ENCODE results near the gene CNP. TPM values are rescaled to one million over a fixed set of nuclear protein-coding genes. Genes with fewer than 3 reads are reported as not detected.
"Not testable (repeated sequence)": the region's sequence is repeated elsewhere in the genome, so short reads cannot be mapped to it uniquely, and the experiment has no call there.

Gene CNP
- total and polyA plus RNA-seq, 2 of the 8 experiments (the other 6 are each of a cell fraction or from before 2014, with no cell fraction given): 21.9 to 60.6 TPM

DNA sequence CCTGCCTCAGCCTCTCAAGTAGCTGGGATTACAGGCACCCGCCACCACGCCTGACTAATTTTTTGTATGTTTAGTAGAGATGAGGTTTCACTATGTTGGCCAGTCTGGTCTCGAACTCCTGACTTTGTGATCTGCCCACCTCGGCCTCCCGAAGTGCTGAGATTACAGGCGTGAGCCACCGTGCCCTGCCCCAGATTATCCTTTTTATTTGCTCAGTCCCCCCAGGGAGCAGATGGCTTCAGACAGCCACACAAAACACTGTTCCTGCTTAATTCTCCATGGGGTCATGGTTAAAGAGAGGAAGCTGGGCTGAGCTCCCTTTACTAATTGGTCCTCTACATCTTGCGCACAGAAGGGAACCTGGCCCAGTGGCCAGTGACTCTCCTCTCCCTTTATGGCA, 54.2 kb downstream of the CNP start:
- not testable (repeated sequence) for H2BK15ac ChIP-seq (ENCODE audit: low read length); H2BK20ac ChIP-seq (ENCODE audit: low read length); H3K9me3 ChIP-seq (ENCODE audit: insufficient read depth in 2 of 2, low read depth in 1 of 2, low read length in 1 of 2); FAIRE-seq; H4K20me1 ChIP-seq (replicated peaks in 1 of 2; ENCODE audit: control insufficient read depth in 1 of 2, insufficient read depth in 2 of 2, low read length in 2 of 2); H3K4me1 ChIP-seq (replicated peaks in 1 of 4; ENCODE audit: control insufficient read depth in 3 of 4, insufficient read depth in 4 of 4, low read length in 3 of 4); H3K4ac ChIP-seq (replicated peaks; ENCODE audit: insufficient read length, low read depth, low read length); H3K14ac ChIP-seq (ENCODE audit: insufficient read length); H2BK5ac ChIP-seq (ENCODE audit: low read depth, low read length); H3K18ac ChIP-seq (ENCODE audit: extremely low read depth, low read length); H3K27ac ChIP-seq (ENCODE audit: low read depth, low read length); H3K27me3 ChIP-seq (replicated peaks in 1 of 4; ENCODE audit: control insufficient read depth in 3 of 4, extremely low read depth in 1 of 4, insufficient read depth in 3 of 4, low read length in 3 of 4); H3K56ac ChIP-seq (replicated peaks; ENCODE audit: insufficient read length, low read depth, low read length); H2BK120ac ChIP-seq (replicated peaks; ENCODE audit: low read depth, low read length); H3K79me1 ChIP-seq (ENCODE audit: low read depth, low read length); DNase-seq (ENCODE audit: low read depth in 1 of 2, low spot score in 2 of 2); H2AK5ac ChIP-seq (ENCODE audit: low read depth, low read length); H4K5ac ChIP-seq (ENCODE audit: insufficient read length, low read depth, low read length); H4K91ac ChIP-seq (replicated peaks; ENCODE audit: insufficient read length, low read length); H3K23ac ChIP-seq (ENCODE audit: insufficient read length); H3K9ac ChIP-seq (replicated peaks in 1 of 4; ENCODE audit: extremely low read depth in 1 of 4, low read depth in 3 of 4, low read length in 3 of 4); H2BK12ac ChIP-seq (ENCODE audit: low read depth, low read length); H2AFZ ChIP-seq (ENCODE audit: low read length); H4K8ac ChIP-seq (ENCODE audit: extremely low read depth, insufficient read depth, low read length)
- ChIA-PET CTCF (ENCODE audit: partially characterized antibody) (interaction anchor here (0.6 to 38.8 kb wide), 16 partner anchors 7 to 234 kb away, joined by 3 to 1084 read pairs (median 4); partner anchors contain the start of genes DHX58, HSPB9, KAT2A and ZNF385C), POLR2A (ENCODE audit: partially characterized antibody) (interaction anchor here (0.6 to 6.2 kb wide), 13 partner anchors 10 to 411 kb away, joined by 3 to 67 read pairs (median 4); partner anchors contain the start of genes CNP, DHX58, HAP1 and HSPB9)
- Histone ChIP-seq H3K23me2 (ENCODE audit: low read depth, low read length) (peaks cover 19% of the 10 kb centered on the region), H3K4me3 (ENCODE audit: extremely low read depth in 1 of 4, insufficient read depth in 2 of 4, low read depth in 3 of 4, low read length in 4 of 4) (peak overlapping the region; percentile 84 to 99 (median 89); a peak in 6 of 8 replicates), H3K79me2 (ENCODE audit: control insufficient read depth in 1 of 2, insufficient read depth in 2 of 2, low read length in 2 of 2) (peaks cover 16 to 27% of the 10 kb centered on the region in 2 experiments), H3K36me3 (ENCODE audit: control insufficient read depth in 2 of 4, insufficient read depth in 4 of 4, low read length in 3 of 4) (peaks cover 13 to 30% (median 15%) of the 10 kb centered on the region in 4 experiments; a peak in 6 of 8 replicates), H3K4me2 (ENCODE audit: insufficient read depth in 1 of 2, low read depth in 2 of 2, low read length in 2 of 2) (peak overlapping the region; percentile 65 to 77; a peak in 3 of 4 replicates)
- WGBS, 2 experiments (ENCODE audit: extremely low coverage in 1 of 2, insufficient coverage in 1 of 2, insufficient read length in 1 of 2, insufficient replicate concordance in 2 of 2, low coverage in 1 of 2, low lambda C conversion rate in 2 of 2, missing lambda C conversion rate in 1 of 2): 94% methylated on average over 8 of the region's 8 CpGs; no CpG with 5 or more reads in 1 of the 2 experiments

Data from H1 (cell line).